Activated CD4-positive, CD25-positive, alpha-beta regulatory T cell (primary cell): ENCODE data around the gene DYNC2LI1.

Experiments used
- DNase-seq, 4 experiments: peaks; one replicate each; lab custom pipeline; 2025; lab: John Stamatoyannopoulos, UW

Gene DYNC2LI1

DNA sequence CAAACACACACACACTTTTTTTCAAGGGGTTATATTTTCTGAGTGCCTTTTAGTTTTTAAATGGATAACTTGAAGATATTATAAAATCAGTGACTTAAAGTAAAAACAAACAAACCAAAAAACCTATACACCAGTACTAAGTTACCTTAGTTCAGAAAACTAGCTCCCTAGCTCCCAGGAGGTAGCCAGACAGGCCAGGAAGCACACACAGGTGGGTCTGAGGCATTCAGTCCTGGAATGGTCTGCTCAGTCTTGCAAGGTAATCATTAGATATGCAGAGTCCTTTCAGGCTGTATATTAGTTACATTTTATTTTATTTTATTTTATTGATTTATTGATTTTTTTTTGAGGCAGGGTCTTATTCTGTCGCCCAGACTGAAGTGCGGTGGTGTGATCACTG is 10.7 kb upstream of the DYNC2LI1 start:
- DNase-seq = no peak

DNA sequence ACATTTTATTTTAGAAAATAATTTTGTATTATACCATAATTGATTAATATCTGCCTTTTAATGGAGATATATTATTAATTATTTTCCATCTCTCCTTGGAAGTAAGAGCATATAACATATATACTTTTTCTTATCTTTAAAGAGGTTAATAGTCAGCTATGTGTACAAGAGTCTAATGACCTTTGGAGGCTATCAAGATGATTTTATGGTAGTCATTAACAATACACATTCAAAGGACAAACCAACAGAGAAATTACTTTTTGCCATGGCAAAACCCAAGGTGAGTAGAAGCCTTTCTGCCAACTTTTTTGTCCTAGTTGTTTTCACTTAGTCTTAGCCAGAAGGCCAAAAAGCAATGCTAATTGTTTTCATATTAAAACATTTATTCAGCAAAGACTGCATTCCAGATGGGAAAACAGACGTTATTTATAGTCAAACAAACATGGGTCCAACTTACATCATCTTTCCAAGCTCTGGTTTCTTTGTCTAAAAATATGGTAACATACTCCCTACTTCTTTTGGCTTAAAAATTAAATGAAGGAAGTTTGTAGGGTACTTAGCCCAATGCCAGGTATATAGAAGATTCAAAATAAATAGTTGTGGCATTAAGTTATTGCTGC is 9.6 kb upstream of the DYNC2LI1 start:
- no peak for DNase-seq

- DNase-seq = no peak
These were observed 7.8 kb upstream of the DYNC2LI1 start for GRCh38 chr2:43766006-43766405.

DNA sequence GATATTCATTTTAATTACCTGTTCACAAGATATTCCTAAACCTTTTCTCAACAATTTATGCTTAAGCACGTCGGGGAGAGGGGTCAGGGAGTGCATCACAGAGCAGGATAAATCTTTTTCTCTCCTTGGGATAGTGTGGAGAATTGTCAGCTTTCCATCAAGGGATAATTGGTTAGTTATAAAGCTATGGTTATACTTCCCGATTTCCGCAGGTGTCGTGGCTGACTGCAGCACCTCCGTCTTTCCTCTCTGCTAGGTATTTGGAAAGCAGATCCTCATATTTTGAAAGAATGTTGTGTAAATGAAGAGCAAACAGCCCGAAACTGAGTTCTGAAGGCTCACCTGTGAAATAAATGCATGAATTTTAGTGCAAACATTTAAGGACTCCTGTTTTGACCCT is 778 bp downstream of the DYNC2LI1 start:
- DNase-seq = no peak

GRCh38 chr2:43776324-43776723 is 2.5 kb downstream of the DYNC2LI1 start:
- DNase-seq = no peak

- no peak for DNase-seq
These were observed 3.6 kb downstream of the DYNC2LI1 start for GRCh38 chr2:43777306-43777926.

GRCh38 chr2:43778233-43778632 is 4.4 kb downstream of the DYNC2LI1 start:
- no peak for DNase-seq

GRCh38 chr2:43787895-43788294 is 14.1 kb downstream of the DYNC2LI1 start:
- no peak for DNase-seq

DNA sequence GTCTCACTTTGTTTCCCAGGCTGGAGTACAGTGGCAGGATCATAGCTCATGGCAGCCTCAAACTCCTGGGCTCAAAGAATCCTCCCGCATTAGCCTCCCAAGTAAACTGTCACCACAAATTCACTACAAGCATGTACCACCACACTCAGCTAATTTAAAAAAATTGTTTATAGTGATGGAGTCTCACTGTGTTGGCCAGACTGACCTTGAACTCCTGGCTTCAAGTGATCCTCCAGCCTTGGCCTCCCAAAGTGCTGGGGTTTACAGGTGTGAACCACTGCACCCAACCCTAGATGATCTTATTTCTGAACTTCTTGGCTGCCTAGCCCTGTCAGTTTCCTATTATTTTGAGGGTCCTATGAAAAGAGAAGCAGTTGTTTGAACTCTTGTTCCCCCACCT is 14.8 kb downstream of the DYNC2LI1 start:
- no peak for DNase-seq

DNA sequence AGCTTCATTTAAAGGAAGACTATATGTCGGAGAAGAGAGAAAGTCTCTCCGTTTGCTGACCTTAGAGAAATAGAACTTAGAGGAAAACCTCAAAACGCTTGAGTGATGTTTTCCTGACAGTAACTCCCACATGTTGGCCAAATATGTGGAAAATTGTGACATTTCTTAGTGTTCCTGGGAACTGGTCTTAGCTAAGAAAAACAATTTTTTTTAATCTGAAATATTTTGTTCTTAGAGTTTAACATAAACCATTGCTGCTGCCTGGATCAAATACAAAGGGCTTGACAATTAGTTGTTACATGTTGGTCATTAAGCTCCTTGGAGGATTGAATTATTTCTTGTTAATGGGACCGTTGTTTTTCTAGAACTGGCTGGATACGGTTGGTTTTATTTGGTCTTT is 16.3 kb downstream of the DYNC2LI1 start:
- no peak for DNase-seq

GRCh38 chr2:43791035-43791765 is 17.4 kb downstream of the DYNC2LI1 start:
- DNase-seq = no peak

- DNase-seq = no peak
These were observed 18.8 kb downstream of the DYNC2LI1 start for GRCh38 chr2:43792653-43793052.

DNA sequence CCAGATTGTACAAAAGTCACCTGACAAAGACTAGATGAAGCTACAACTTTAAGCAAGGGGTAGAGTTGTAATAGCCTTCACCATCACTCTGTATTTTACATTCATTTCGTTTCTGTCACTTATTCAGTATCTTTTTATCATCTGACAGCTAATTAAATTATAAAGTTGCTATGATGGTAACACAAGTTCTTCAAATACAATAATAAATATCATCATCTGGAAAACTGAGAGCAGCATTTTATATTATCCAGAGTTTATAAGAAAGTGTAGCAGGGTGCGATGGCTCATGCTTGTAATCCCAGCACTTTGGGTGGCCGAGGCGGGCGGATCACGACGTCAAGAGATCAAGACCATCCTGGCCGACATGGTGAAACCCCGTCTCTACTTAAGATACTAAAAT is 21.1 kb downstream of the DYNC2LI1 start:
- DNase-seq = no peak

- DNase-seq = no peak
These were observed 22.4 kb downstream of the DYNC2LI1 start for GRCh38 chr2:43796206-43796605.

- DNase-seq = no peak
These were observed 24.5 kb downstream of the DYNC2LI1 start for GRCh38 chr2:43798300-43798699.

DNA sequence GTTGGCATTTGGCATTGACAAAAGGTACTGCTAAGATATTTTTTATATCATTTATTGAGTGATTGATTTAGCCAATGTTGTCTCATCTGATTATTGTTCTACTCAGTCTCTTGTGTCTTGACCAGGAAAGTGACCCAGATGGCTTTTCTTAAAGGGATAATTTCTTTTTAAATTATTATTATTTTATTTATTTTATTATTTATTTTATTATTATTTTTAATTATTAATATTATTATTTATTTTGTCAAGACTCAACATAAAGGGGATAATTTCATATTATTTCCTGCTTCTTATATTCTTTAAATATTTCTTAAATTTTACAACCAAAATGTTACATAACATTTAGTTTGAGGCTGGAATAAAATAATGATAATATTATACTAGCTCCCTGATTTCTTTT is 27.1 kb downstream of the DYNC2LI1 start:
- no peak for DNase-seq

DNA sequence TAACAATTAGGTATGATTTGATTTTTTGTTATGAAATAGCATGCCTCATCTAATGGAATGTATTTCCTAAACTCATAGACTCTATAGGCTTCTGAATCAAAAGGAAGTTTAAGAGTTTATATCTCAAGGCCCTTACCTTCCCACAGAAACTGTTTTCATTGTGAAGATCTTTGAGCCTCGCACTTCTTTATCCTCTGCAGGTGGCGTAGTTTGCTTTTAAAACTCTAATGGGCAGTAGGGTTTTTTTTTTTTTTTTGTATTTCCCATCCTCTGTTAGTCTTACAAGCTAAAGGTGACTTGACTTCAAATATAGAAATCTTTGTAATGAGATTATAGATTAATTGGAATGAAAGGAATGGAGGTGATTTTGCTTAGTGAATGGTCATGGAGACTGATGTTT is 28.3 kb downstream of the DYNC2LI1 start:
- no peak for DNase-seq

DNA sequence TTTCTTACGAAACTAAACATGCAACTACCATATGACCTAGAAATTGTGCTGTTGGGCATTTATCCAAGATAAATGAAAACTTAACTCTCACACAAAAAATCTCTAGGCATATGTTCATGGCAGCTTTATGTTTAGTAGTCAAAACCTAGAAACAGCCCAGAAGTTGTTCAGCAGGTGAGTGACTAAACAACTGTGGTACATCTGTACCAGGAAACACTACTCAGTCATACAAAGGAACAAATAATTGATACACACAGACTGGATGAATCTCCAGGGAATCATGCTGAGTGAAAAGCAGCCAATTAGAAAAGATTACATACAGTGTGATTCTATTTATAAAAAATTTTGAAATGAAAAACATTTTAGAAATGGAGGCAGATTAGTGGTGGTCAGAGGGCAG is 29.3 kb downstream of the DYNC2LI1 start:
- DNase-seq = no peak

DNA sequence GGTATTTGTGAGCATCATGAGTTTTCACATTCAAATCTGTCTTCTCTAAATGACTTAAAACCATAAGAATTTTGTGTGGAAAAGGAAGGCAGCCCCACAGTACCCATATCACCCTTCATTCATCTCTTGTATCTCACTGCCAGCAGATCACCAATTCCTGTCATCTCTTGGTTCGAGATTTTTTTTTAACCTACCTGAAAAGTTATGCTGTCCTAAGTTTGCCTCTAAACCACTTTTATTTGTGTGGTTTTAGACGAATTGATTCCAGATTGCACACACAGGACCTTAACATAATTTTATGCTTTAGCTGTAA is 32.8 kb downstream of the DYNC2LI1 start:
- DNase-seq = no peak

DNA sequence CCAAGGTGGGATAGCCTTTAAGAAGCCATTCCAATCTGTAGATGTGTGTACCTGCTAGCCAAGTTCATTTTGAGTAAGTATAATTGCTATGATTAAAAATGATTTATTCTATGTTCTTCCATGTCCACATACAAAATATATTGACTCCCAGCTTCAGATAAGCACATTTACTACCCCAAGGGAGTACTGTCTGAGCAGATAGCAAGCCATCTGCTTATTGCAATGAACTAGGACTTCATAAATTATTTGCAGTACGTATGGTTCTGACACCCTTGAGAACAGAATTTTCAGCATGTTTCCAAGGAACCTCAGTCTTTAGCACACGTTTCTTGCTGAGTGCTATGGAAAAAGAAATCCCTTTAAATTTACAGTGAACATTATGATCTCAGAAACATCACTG is 36.6 kb downstream of the DYNC2LI1 start:
- no peak for DNase-seq

GRCh38 chr2:43810888-43811287 is 37.0 kb downstream of the DYNC2LI1 start:
- DNase-seq = no peak

- DNase-seq = no peak
These were observed 38.2 kb downstream of the DYNC2LI1 start for GRCh38 chr2:43812006-43812405.

GRCh38 chr2:43812947-43813346 is 39.1 kb downstream of the DYNC2LI1 start:
- DNase-seq = no peak

- no peak for DNase-seq
These were observed 40.9 kb downstream of the DYNC2LI1 start for GRCh38 chr2:43814711-43815110.
